AG04449 (cell line): ENCODE results near the gene MGAT4B.

ENCODE experiments used
- CTCF ChIA-PET: fragments of 350-600 bp; formaldehyde crosslinking; extraction: SDS; loops from one replicate; lab custom pipeline; 2021; ENCODE audit warnings: antibody characterized with exemption; lab: Yijun Ruan, JAX
- POLR2A ChIA-PET: fragments of 400-600, 350-600 bp; formaldehyde crosslinking; extraction: SDS; loops from one replicate; lab custom pipeline; 2020; ENCODE audit warnings: antibody characterized with exemption, inconsistent platforms; lab: Yijun Ruan, JAX
- DNase-seq: peaks from one replicate; pipeline ENCODE4 v3.0.0-alpha.2; 2010; ENCODE audit warnings: low read depth, low spot score
- H3K4me3 ChIP-seq: 2 replicates; pipeline ENCODE4 v1.5.1; 2011; ENCODE audit warnings: low read depth, mild to moderate bottlenecking, control low read depth, low read length
- CTCF ChIP-seq: IDR thresholded peaks from one replicate; pipeline ENCODE4 v1.5.1; 2011; ENCODE audit warnings: mild to moderate bottlenecking, moderate library complexity, low read length, control low read depth, inconsistent platforms; ENCODE audit not compliant: insufficient read depth; ENCODE audit errors: missing control alignments

Gene MGAT4B

GRCh38 chr5:179767496-179768100 is 39.1 kb downstream of the MGAT4B start:
- DNase-seq, result no peak
- ChIA-PET POLR2A (interaction anchor here (0.8 to 1.2 kb wide), 2 partner anchors 8 to 13 kb away, joined by 3 to 4 read pairs; no protein-coding TSS in a partner anchor), CTCF (interaction anchor here (0.5 to 2.3 kb wide), 8 partner anchors 9 to 31 kb away, joined by 3 to 6 read pairs (median 4); partner anchors contain the start of gene LTC4S)
- TF ChIP-seq CTCF, result no peak
- no peak overlapping the region for H3K4me3 ChIP-seq

- no peak overlapping the region for H3K4me3 ChIP-seq
- TF ChIP-seq CTCF, result no peak
- ChIA-PET POLR2A (interaction anchor here (0.8 to 1.2 kb wide), 2 partner anchors 9 to 14 kb away, joined by 3 to 4 read pairs; no protein-coding TSS in a partner anchor), CTCF (interaction anchor here (0.5 to 2.3 kb wide), 10 partner anchors 9 to 30 kb away, joined by 3 to 6 read pairs (median 4); partner anchors contain the start of gene LTC4S)
- no peak for DNase-seq
Observed at GRCh38 chr5:179766726-179767455, 39.8 kb downstream of the MGAT4B start.

DNA sequence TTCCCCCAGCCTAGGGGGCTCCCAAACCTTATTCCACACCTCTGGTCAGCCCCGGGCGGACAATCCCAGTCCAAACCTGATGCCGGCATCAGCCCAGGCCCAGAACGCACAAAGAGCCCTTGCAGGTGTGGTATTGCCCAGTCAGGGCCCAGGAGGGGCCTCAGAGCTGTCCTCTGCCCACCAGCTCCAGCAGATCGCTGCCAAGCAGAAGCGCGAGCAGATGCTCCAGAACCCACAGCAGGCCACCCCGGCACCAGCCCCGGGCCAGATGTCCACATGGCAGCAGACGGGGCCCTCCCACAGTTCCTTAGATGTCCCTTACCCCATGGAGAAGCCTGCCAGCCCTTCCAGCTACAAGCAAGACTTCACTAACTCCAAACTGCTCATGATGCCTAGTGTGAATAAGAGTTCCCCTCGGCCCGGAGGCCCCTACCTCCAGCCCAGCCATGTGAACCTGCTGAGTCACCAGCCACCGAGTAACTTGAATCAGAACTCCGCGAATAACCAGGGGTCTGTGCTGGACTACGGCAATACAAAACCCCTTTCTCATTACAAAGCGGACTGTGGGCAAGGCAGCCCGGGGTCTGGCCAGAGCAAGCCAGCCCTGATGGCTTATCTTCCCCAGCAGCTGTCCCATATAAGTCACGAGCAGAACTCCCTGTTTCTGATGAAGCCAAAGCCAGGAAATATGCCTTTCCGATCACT is 40.5 kb downstream of the MGAT4B start:
- TF ChIP-seq CTCF, result no peak
- POLR2A ChIA-PET, result interaction anchor here (0.8 to 1.2 kb wide), 3 partner anchors 9 to 33 kb away, joined by 3 to 4 read pairs (median 3); no protein-coding TSS in a partner anchor
- no peak overlapping the region for H3K4me3 ChIP-seq
- CTCF ChIA-PET, result interaction anchor here (0.6 to 4.9 kb wide), 6 partner anchors 10 to 30 kb away, joined by 3 to 42 read pairs (median 4); no protein-coding TSS in a partner anchor
- DNase-seq, result no peak

DNA sequence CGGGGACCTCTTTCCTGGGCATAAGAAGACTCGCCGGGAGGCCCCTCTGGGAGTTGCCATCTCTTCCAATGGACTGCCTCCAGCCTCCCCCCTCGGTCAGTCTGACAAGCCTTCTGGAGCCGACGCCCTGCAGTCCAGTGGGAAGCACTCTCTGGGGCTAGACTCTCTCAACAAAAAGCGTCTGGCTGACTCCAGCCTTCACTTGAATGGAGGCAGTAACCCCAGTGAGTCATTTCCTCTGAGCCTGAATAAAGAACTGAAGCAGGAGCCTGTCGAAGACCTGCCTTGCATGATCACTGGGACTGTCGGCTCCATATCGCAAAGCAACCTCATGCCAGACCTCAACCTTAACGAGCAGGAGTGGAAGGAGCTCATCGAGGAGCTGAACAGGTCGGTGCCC is 41.3 kb downstream of the MGAT4B start:
- H3K4me3 ChIP-seq, result no peak overlapping the region
- ChIA-PET POLR2A (no interaction called here), CTCF (interaction anchor here (0.7 to 4.9 kb wide), 5 partner anchors 12 to 31 kb away, joined by 3 to 42 read pairs (median 19); no protein-coding TSS in a partner anchor)
- TF ChIP-seq CTCF, result no peak
- DNase-seq, result peak; percentile 44

DNA sequence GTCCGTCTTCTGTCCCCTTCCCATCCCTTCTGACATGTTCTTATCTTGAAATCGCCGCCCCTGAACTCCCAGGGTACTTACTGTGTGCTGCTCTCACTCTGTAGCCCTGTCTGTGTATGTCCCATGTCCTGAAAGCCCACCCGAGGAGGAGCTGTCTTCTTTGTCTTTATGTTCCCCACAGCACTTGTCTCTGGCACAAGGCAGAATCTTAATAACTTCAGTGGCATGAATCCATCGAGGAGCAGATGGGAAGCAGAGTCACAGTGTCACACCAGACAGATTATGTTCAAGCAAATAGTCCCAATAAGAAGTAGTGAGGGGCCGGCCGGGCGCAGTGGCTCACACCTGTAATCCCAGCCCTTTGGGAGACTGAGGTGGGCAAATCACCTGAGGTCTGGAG is 42.6 kb downstream of the MGAT4B start:
- TF ChIP-seq CTCF, result no peak
- ChIA-PET CTCF (interaction anchor here (0.6 to 4.9 kb wide), 17 partner anchors 10 to 104 kb away, joined by 3 to 42 read pairs (median 7); no protein-coding TSS in a partner anchor), POLR2A (interaction anchor here (0.5 to 3.1 kb wide), 2 partner anchors 26 to 56 kb away, joined by 3 to 8 read pairs; partner anchors contain the start of gene SQSTM1)
- H3K4me3 ChIP-seq, result no peak overlapping the region
- no peak for DNase-seq
